Measurements from ENCODE around the gene SERINC2. TPM values are rescaled to one million over a fixed set of nuclear protein-coding genes. Genes with fewer than 3 reads are reported as not detected.

The SERINC2 gene
- total RNA-seq, 1 donor from 2014 or later = 105 TPM

GRCh38 chr1:31405578-31406245 is 7.3 kb upstream of the SERINC2 start:
- TF ChIP-seq, protein P1, sequence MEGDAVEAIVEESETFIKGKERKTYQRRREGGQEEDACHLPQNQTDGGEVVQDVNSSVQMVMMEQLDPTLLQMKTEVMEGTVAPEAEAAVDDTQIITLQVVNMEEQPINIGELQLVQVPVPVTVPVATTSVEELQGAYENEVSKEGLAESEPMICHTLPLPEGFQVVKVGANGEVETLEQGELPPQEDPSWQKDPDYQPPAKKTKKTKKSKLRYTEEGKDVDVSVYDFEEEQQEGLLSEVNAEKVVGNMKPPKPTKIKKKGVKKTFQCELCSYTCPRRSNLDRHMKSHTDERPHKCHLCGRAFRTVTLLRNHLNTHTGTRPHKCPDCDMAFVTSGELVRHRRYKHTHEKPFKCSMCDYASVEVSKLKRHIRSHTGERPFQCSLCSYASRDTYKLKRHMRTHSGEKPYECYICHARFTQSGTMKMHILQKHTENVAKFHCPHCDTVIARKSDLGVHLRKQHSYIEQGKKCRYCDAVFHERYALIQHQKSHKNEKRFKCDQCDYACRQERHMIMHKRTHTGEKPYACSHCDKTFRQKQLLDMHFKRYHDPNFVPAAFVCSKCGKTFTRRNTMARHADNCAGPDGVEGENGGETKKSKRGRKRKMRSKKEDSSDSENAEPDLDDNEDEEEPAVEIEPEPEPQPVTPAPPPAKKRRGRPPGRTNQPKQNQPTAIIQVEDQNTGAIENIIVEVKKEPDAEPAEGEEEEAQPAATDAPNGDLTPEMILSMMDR (IDR thresholded peaks at IDR 0.05; ENCODE audit: insufficient read depth, low read length, poor library complexity, severe bottlenecking) = no peak
- Histone ChIP-seq H3K27me3 (ENCODE audit: control insufficient read depth, insufficient read depth, low read length) (no peaks in the 10 kb centered on the region), H3K36me3 (ENCODE audit: control insufficient read depth, insufficient read depth, low read length) (no peaks in the 10 kb centered on the region), H3K4me3 (ENCODE audit: low read depth, low read length) (no peak overlapping the region)
- DNase-seq (ENCODE audit: low read depth) = no peak

DNA sequence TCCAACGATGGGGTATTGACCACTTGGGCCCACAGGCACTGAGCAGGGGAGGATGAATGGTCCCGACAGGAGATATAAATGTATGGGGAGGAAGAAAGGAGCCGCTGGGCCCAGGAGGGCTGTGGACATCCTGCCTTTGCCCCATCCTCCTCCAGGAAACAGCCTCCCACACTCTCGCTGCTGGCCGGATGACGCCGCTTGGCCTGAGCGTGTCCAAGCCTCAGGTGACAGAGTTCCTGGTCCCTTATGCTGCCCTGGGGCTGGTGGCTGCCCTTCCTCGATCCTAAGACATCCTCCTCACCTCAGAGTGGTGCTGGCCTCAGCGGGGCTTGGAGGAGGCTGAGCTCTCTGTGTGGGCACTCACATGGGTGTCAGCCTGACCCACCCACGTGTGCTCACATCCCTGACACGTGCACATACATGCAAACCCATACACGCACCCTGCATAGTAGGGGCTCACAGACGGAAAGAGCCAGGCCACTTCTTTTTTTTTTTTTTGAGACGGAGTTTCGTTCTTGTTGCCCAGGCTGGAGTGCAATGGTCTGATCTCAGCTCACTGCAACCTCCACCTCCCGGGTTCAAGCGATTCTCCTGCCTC is 5.9 kb upstream of the SERINC2 start:
- no peaks in the 10 kb centered on the region for H3K27me3 ChIP-seq (ENCODE audit: control insufficient read depth, insufficient read depth, low read length)
- H3K36me3 ChIP-seq (ENCODE audit: control insufficient read depth, insufficient read depth, low read length) = no peaks in the 10 kb centered on the region
- TF ChIP-seq, protein P1 (IDR thresholded peaks at IDR 0.05; ENCODE audit: insufficient read depth, low read length, poor library complexity, severe bottlenecking) = no peak
- no peak for DNase-seq (ENCODE audit: low read depth)
- no peak overlapping the region for H3K4me3 ChIP-seq (ENCODE audit: low read depth, low read length)

DNA sequence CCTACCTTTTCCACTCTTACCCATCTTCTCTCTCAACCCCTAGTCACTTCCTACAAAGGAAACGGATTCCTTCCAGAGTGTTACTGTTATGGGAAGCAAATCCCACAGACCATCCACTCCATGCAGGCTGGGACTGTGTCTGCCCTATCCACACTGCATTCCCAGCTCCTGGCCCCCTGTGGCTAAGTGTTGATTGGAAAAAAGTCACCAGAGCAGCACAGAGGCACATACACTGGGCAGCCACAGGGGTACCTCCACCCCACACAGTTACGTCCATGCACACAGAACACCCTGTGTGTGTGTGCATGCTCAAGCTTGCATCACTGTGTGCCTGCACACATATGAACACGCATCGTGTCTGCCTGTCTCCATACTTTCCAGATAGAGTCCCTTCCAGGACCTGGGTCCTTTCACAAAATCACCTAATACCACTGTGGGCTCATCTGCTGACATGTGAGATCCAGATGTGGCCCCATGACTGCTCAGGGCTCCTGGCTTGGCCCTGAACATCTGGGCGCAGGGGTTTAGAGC is 4.2 kb upstream of the SERINC2 start:
- DNase-seq (ENCODE audit: low read depth) = no peak
- no peaks in the 10 kb centered on the region for H3K36me3 ChIP-seq (ENCODE audit: control insufficient read depth, insufficient read depth, low read length)
- no peak overlapping the region for H3K4me3 ChIP-seq (ENCODE audit: low read depth, low read length)
- H3K27me3 ChIP-seq (ENCODE audit: control insufficient read depth, insufficient read depth, low read length) = no peaks in the 10 kb centered on the region
- TF ChIP-seq, protein P1 (IDR thresholded peaks at IDR 0.05; ENCODE audit: insufficient read depth, low read length, poor library complexity, severe bottlenecking) = no peak

- no peaks in the 10 kb centered on the region for H3K36me3 ChIP-seq (ENCODE audit: control insufficient read depth, insufficient read depth, low read length)
- DNase-seq (ENCODE audit: low read depth) = no peak
- H3K27me3 ChIP-seq (ENCODE audit: control insufficient read depth, insufficient read depth, low read length) = no peaks in the 10 kb centered on the region
- TF ChIP-seq, protein P1 (IDR thresholded peaks at IDR 0.05; ENCODE audit: insufficient read depth, low read length, poor library complexity, severe bottlenecking) = no peak
- H3K4me3 ChIP-seq (ENCODE audit: low read depth, low read length) = no peak overlapping the region
Observed at GRCh38 chr1:31409946-31410858, 2.8 kb upstream of the SERINC2 start.

DNA sequence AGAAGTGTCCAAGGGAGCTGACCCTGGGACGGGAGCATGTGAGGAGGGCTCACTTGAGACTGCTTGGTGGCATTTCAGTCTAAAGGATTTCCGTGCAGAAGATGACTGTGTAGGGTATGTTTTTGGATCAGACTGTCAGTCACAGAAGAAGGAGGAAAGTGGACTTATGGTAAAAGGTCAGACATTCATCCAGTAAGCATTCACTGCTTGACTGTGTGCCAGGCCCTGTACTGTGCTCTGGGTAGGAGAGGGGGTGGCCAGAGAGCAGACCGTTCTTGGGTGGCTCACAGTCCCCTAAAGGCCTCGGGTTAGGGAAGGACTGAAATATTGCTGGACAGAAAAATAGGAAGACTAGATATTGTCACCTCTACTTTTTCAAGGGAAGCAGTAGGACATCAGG is 2.1 kb upstream of the SERINC2 start:
- Histone ChIP-seq H3K27me3 (ENCODE audit: control insufficient read depth, insufficient read depth, low read length) (no peaks in the 10 kb centered on the region), H3K4me3 (ENCODE audit: low read depth, low read length) (no peak overlapping the region), H3K36me3 (ENCODE audit: control insufficient read depth, insufficient read depth, low read length) (no peaks in the 10 kb centered on the region)
- no peak for DNase-seq (ENCODE audit: low read depth)
- TF ChIP-seq, protein P1 (IDR thresholded peaks at IDR 0.05; ENCODE audit: insufficient read depth, low read length, poor library complexity, severe bottlenecking) = no peak

Measured in kidney epithelial cell (primary cell).